Muscle layer of colon (tissue), 2 donors: ENCODE data around the gene ANO9.
"Not testable (repeated sequence)": the region's sequence is repeated elsewhere in the genome, so short reads cannot be mapped to it uniquely, and the experiment has no call there.

Source experiments
- H3K27ac ChIP-seq: one replicate; pipeline ENCODE4 v1.7.0; 2013; ENCODE audit warnings: low read depth, mild to moderate bottlenecking, low read length, moderate library complexity
- H3K27me3 ChIP-seq, 2 donors: one replicate each; pipeline ENCODE4 v1.7.0; 2013; ENCODE audit warnings: low read length in 2 of 2, mild to moderate bottlenecking in 2 of 2; ENCODE audit not compliant: insufficient read depth in 2 of 2, control insufficient read depth in 1 of 2
- H3K36me3 ChIP-seq: one replicate; pipeline ENCODE4 v1.7.0; 2013; ENCODE audit warnings: mild to moderate bottlenecking, low read length; ENCODE audit not compliant: insufficient read depth
- H3K4me1 ChIP-seq: one replicate; pipeline ENCODE4 v1.7.0; 2013; ENCODE audit warnings: mild to moderate bottlenecking, low read length; ENCODE audit not compliant: insufficient read depth
- H3K4me3 ChIP-seq, 2 donors: one replicate each; pipeline ENCODE4 v1.7.0; 2013; ENCODE audit warnings: low read length in 2 of 2, low read depth in 1 of 2, mild to moderate bottlenecking in 1 of 2, moderate library complexity in 1 of 2
- H3K9ac ChIP-seq: one replicate; pipeline ENCODE4 v1.7.0; 2013; ENCODE audit warnings: low read length
- H3K9me3 ChIP-seq: one replicate; pipeline ENCODE4 v1.7.0; 2013; ENCODE audit warnings: mild to moderate bottlenecking, low read length
- donor health status: abdominal sarcoma.
- donor health status: Adenocarcinoma of cecum.

The ANO9 gene

GRCh38 chr11:469684-470560 lies 28.1 kb upstream of the ANO9 start:
- H3K9me3 ChIP-seq, result no peaks in the 10 kb centered on the region
- peak overlapping the region; percentile 81 for H3K27ac ChIP-seq
- peaks cover 13% of the 10 kb centered on the region for H3K4me1 ChIP-seq
- H3K27me3 ChIP-seq, result no peaks in the 10 kb centered on the region
- H3K4me3 ChIP-seq, result peak overlapping the region; percentile 21 to 65
- no peaks in the 10 kb centered on the region for H3K36me3 ChIP-seq
- no peak overlapping the region for H3K9ac ChIP-seq

GRCh38 chr11:469026-469683 lies 27.3 kb upstream of the ANO9 start:
- H3K4me3 ChIP-seq, result peak overlapping the region; percentile 21 to 65
- not testable (repeated sequence) for H3K36me3 ChIP-seq, H3K9ac ChIP-seq, H3K27me3 ChIP-seq, H3K9me3 ChIP-seq
- peaks cover 13% of the 10 kb centered on the region for H3K4me1 ChIP-seq
- peak overlapping the region; percentile 81 for H3K27ac ChIP-seq

GRCh38 chr11:468493-468892 lies 26.7 kb upstream of the ANO9 start:
- H3K4me1 ChIP-seq, result peaks cover 13% of the 10 kb centered on the region
- H3K9ac ChIP-seq, result no peak overlapping the region
- H3K27ac ChIP-seq, result peak overlapping the region; percentile 56
- H3K27me3 ChIP-seq, result no peaks in the 10 kb centered on the region
- no peaks in the 10 kb centered on the region for H3K9me3 ChIP-seq
- H3K4me3 ChIP-seq, result no peak overlapping the region
- no peaks in the 10 kb centered on the region for H3K36me3 ChIP-seq

GRCh38 chr11:468036-468435 lies 26.2 kb upstream of the ANO9 start:
- Histone ChIP-seq H3K4me1 (peaks cover 13% of the 10 kb centered on the region), H3K9ac (no peak overlapping the region), H3K27me3 (no peaks in the 10 kb centered on the region), H3K27ac (peak overlapping the region; percentile 56), H3K9me3 (no peaks in the 10 kb centered on the region), H3K36me3 (no peaks in the 10 kb centered on the region), H3K4me3 (no peak overlapping the region)

GRCh38 chr11:465896-466530 lies 24.2 kb upstream of the ANO9 start:
- Histone ChIP-seq H3K36me3 (peaks cover 11% of the 10 kb centered on the region), H3K4me1 (peaks cover 13% of the 10 kb centered on the region), H3K27me3 (no peaks in the 10 kb centered on the region), H3K27ac (no peak overlapping the region), H3K9me3 (no peaks in the 10 kb centered on the region), H3K9ac (no peak overlapping the region), H3K4me3 (no peak overlapping the region)

GRCh38 chr11:464316-464715 lies 22.5 kb upstream of the ANO9 start:
- Histone ChIP-seq H3K4me3 (no peak overlapping the region), H3K4me1 (peaks cover 4% of the 10 kb centered on the region), H3K9ac (no peak overlapping the region), H3K27ac (no peak overlapping the region), H3K36me3 (peaks cover 16% of the 10 kb centered on the region), H3K9me3 (no peaks in the 10 kb centered on the region), H3K27me3 (no peaks in the 10 kb centered on the region)

GRCh38 chr11:462107-462890 lies 20.5 kb upstream of the ANO9 start:
- Histone ChIP-seq H3K27ac (no peak overlapping the region), H3K4me1 (no peaks in the 10 kb centered on the region), H3K4me3 (no peak overlapping the region), H3K27me3 (no peaks in the 10 kb centered on the region), H3K9me3 (no peaks in the 10 kb centered on the region), H3K9ac (no peak overlapping the region), H3K36me3 (peaks cover 16% of the 10 kb centered on the region)

GRCh38 chr11:461626-462025 lies 19.8 kb upstream of the ANO9 start:
- H3K9me3 ChIP-seq, result no peaks in the 10 kb centered on the region
- no peak overlapping the region for H3K9ac ChIP-seq
- no peaks in the 10 kb centered on the region for H3K27me3 ChIP-seq
- peaks cover 16% of the 10 kb centered on the region for H3K36me3 ChIP-seq
- no peaks in the 10 kb centered on the region for H3K4me1 ChIP-seq
- H3K4me3 ChIP-seq, result no peak overlapping the region
- no peak overlapping the region for H3K27ac ChIP-seq

GRCh38 chr11:460331-461199 lies 18.8 kb upstream of the ANO9 start:
- Histone ChIP-seq H3K4me1 (no peaks in the 10 kb centered on the region), H3K4me3 (no peak overlapping the region), H3K9ac (no peak overlapping the region), H3K27ac (no peak overlapping the region), H3K9me3 (no peaks in the 10 kb centered on the region), H3K27me3 (no peaks in the 10 kb centered on the region), H3K36me3 (peaks cover 16% of the 10 kb centered on the region)

GRCh38 chr11:459511-460220 lies 17.9 kb upstream of the ANO9 start:
- Histone ChIP-seq H3K9ac (no peak overlapping the region), H3K27ac (no peak overlapping the region), H3K9me3 (no peaks in the 10 kb centered on the region), H3K27me3 (no peaks in the 10 kb centered on the region), H3K4me1 (no peaks in the 10 kb centered on the region), H3K4me3 (no peak overlapping the region), H3K36me3 (peaks cover 16% of the 10 kb centered on the region)
